HG03097 (cell line): Measurements from ENCODE around the gene ASPSCR1.

Experiments
- ATAC-seq: cut with Tn5 transposase; IDR thresholded peaks from one replicate; pipeline ENCODE4 v1.9.1; 2021; ENCODE audit not compliant: unreplicated experiment, low FRiP score

The ASPSCR1 gene

DNA sequence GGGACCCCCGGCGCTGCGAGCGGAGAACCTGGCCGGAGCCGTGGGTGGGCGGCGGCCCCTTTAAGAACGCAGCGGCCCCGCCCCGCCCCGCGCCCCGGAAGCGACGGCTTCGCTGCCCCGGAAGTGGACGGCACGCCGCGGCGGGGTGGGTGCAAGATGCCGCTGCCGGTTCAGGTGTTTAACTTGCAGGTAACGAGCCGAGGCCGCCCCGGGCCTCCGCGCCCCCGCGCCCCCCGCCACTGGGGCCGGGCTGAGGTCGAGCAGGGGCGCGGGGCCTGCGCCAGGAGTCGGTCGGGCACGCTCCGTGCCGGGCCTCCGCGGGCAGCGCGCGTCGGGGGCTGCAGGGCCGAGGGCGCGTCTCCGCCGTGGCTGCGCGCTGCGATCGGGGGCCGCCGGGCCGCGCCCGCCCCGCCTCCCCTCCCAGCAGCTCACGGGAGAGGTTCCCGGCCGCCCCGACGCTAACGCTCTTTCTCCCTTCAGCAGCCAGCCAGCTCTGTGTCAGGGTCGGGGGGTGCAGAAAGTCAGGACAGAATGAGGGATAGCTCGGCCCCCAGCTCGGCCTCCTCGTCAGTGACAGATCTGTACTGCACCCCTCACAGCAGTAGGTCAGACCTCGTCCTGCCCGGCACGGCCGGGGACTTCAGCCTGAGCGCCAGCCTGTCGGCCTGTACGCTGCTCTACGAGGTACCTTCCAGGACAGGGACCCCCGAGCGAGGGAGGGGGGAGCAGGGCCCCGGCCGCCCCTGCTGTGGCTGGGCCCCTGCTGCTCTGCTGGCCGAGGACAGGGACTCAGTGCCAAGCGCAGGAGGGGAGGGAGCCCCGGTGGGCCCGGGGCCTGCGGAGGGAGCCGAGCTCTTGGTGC, 74.6 kb downstream of the ASPSCR1 start, which contains the start of the genes GPS1 and RFNG:
Gene GPS1, plus strand, starts transcription at position 123 of the 862 bp plus-strand sequence. Its CDS starts 34 bp downstream, at position 157.
Gene RFNG, minus strand, starts transcription at position 36 of the 862 bp plus-strand sequence. CDS start 45 bp downstream, outside the sequence.
- ATAC-seq, result peak; percentile 62

DNA sequence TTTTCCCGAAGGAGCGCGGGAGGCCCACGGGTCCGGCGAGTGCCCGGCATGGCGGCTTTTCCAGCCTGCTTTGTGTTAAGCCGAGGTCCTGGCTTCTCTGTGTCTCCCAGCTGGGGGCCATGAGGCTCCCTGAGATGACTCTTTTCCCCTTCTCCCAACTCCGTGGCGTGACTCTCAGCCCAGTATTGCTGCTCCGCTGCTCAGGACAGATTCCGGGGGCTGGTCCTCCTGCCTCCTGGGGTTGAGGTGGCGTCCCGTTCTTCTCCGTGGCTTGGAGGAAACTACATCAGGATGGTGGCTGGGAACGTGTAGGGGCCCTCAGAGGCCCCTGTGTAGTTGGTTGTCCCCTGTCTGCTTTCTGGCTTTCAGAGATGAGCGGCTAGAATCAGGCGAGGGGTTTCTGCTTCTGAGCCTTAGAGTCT, 75.2 kb downstream of the ASPSCR1 start:
- ATAC-seq, result no peak

DNA sequence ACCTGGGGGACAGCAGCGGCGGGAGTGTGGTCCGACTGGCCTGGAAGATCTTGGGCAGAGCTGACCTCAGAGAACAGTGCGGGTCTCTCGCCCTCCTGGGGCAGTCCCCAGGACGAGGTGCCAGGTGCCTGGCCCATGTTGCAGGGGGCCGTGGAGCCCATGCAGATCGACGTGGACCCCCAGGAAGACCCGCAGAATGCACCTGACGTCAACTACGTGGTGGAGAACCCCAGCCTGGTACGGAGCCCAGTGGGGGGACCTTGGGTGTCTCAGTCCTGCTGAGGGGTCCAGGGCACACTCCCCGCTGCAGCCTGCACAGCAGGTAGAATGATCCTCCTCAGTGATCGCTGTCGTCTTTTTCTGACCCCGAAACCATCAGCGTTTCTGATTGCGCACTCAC, 75.7 kb downstream of the ASPSCR1 start:
- no peak for ATAC-seq

DNA sequence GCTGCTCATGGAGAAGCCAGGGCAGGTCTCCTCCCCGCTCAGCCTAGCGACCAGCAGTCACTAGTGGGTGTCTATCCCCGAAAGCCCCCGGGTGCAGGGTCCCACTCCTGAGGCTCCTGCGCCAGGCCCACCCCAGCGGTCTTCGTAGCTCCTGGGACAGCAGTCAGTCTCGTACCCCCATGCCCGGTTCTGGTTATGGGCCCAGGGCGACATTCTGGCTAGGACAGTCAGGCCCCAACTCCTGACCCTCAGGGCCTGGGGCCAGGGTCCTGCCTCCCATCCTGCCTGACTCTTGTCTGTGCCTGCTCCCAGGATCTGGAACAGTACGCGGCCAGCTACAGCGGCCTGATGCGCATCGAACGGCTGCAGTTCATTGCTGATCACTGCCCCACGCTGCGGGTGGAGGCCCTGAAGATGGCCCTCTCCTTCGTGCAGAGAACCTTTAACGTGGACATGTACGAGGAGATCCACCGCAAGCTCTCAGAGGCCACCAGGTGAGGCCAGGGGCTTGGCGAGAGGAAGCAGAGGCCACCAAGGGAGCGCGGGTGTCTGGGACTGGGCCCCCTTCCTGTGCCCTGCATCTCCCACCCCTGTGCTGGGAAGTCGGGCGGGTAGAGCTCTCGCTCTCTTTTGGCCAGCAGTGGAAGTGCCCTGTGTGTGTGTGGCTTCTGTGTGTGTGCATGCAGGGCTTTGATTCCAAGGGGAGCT, 76.3 kb downstream of the ASPSCR1 start:
- ATAC-seq, result no peak

DNA sequence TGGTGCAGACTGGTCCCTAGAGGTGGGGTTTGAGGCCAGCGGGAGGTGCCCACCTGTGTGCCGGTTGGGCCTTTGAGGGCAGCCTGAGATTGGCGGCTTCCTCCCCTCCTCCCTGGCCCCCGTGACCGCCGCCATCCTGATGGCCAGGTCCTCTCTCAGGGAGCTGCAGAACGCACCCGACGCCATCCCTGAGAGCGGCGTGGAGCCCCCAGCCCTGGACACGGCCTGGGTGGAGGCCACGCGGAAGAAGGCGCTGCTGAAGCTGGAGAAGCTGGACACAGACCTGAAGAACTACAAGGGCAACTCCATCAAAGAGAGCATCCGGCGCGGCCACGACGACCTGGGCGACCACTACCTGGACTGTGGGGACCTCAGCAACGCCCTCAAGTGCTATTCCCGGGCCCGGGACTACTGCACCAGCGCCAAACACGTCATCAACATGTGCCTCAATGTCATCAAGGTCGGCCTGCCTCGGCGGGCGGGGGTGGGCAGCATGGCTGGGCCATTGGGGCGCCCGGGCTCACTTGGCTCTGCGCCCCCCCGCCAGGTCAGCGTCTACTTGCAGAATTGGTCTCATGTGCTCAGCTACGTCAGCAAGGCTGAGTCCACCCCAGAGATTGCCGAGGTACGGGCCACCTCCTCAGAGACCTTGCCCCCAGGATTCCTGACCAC, 77.1 kb downstream of the ASPSCR1 start:
- no peak for ATAC-seq

DNA sequence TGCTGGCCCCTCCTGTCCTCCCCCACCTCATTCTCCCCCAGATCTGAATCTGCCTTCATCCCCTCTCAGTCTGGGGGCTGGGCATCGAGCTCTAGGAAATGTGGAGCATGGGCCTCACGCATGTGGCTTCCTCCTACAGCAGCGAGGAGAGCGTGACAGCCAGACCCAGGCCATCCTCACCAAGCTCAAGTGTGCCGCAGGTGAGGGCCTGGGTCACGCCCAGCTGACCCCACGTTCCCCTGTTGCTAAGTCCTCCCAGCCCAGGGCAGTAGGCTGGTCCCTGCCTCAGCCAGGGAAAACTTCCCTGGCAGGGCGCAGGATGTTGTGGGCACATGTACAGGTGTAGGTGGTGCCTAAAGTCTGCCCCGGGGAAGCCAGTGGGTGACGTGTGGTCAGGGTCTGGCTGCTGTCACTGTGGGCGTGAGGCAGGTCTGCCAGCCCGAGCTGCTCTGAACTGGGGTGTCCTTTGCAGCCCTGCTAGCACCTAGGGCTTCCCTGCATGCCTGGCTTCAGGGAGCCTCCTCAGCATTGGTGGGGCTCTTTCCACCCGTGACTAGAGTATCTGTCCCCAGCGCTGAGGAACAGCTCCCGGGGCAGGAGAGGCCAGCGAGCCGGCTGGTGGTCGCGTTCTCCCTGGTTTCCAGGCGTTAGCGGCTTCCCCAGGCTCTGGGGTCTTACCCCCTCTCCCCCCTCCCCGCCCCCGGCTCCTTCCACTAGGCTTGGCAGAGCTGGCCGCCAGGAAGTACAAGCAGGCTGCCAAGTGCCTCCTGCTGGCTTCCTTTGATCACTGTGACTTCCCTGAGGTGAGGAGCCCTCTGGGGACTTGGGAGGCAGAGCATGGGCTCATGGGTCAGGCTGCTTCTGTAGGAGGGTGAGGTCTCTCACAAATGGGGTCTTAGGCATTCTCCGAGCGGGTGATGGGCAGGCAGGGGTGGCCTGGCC, 77.9 kb downstream of the ASPSCR1 start:
- ATAC-seq, result no peak

DNA sequence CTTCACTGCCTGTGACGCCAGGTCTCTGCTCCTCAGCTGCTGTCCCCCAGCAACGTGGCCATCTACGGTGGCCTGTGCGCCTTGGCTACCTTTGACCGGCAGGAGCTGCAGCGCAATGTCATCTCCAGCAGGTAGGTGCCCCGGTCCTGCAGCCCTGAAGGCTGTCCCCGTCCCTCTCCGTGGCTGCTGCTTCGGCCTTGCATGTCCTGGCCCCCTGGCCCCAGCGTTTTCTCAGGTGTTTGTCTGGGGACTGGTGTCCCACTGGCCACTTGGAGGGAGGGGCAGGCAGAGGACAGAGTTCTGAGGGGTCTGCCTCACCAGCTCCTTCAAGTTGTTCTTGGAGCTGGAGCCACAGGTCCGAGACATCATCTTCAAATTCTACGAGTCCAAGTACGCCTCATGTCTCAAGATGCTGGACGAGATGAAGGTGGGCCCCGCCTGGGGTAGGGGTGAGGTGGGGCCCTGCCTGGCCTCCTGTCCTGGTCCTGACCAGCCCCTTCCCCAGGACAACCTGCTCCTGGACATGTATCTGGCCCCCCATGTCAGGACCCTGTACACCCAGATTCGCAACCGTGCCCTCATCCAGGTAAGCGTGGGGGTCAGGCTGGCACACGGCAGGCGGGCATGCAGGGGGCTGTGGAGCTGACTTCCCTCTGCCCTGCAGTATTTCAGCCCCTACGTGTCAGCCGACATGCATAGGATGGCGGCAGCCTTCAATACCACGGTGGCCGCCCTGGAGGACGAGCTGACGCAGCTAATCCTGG, 78.7 kb downstream of the ASPSCR1 start:
- no peak for ATAC-seq

DNA sequence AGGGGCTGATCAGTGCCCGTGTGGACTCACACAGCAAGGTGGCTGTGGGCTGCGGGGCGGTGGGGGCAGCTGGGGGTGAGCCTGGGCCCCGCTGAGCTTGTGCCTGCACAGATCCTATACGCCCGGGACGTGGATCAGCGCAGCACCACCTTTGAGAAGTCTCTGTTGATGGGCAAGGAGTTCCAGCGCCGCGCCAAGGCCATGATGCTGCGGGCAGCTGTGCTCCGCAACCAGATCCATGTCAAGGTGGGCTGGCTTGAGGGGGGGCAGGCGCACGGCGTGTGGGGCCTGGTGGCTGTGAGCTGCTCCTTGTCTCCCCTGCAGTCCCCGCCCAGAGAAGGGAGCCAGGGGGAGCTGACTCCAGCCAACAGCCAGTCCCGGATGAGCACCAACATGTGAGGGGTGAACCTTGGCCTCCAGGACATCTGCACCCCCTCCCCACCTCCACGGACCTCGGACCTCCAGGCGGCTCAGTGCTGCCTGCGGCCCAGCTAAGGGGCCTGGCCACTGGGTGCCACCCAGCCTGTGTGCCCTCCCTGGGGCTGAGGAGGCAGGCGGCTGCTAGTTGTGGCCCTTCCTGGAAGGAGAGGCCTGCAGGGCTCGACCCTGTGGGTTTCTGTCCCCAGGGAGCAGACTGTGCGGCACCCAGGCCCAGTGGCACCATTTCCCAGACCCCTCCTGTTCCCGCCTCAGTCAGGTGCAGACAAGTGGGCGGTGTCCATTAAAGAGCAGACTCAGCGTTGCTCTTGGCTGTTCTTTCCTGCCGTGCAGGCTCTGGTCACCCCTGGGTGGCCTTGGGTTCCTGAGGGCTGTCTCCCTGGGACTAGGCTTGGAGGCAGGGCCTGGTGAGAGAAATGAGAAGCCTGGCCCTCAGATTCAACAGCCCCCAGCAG, 79.5 kb downstream of the ASPSCR1 start:
- no peak for ATAC-seq

DNA sequence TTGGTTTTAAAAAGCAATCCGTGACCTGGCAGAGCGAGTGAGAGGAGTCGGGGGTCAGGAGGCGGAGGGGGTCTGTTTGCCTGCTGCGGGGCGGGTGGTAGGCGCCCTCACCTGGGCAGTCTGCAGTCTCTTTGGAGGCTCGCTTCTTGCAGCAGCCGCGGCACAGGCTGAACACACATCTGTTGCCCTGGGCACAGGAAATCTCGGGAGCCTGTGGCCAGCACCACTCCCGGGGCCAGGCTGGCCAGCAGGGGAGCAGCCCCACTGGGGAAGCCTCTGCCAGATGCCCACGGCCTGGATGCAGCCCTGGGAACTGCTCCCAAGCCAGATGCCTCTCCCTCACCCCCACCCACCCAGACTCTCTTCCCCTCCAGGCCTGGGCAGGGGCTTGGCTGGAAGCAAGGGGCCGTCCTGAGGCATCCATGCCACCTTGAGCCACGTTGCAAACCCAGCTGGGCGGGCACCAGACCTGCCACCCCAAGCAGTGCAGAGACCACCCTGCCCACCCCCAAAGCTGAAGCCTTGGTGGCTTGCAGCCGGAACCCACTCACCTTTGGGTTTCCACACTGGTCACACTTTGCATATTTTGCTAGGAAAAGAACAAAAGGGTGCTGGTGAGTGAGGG, 80.9 kb downstream of the ASPSCR1 start:
- ATAC-seq, result no peak

DNA sequence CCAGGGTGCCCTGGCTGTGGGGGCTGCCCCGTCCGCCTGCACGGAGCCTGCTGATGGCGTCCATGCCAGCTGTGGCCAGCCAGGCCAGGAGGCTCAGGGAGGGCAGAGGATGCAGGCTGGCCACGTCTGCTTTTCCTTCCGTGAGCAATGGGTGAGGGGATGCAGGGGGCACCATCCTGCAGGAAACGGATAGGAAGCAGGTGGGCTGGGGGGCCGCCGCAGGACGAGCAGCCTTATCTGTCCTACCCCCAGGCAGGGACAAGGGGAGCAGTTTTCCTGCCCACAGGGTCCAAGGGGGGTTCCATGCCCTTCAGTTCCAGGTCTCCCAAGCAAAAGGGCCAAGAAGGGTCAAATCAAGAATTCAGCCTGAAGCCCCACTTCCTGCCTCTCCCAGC, 81.4 kb downstream of the ASPSCR1 start:
- no peak for ATAC-seq

DNA sequence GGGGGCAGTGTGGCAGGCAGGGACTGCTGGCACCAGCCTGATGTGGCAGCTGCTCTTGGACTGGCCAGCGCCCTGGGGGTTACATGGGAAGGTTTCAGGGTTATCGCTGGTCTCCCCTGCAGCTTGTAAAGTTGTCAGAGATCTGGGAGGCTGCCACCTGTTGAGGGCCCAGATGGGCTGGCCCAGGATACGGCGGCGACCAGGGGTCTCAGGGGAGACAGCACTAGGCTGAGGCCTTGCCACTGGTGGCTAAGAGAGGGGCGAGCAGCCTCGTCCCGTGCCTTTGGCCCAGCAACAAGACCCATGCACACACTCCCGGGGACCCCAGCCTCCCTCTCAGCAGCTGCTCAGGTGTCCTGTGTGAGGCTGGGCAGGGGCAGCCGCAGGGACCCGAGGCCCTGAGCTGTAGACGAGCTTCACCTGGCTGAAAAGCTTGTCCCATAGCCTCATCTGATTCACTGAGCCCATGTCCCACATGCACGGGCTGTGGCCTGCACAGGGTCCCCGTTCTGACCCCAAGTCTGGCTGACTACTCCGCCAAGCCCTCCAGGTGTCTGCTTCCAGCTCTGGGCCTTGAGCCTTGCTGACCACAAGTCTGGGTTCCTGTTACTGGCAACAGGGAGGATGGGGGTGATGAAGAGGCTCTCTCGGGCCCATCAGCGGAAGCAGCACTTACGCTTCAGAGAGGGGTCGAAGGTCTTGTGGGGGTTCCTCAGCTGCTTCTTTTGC, 82.0 kb downstream of the ASPSCR1 start:
- no peak for ATAC-seq

DNA sequence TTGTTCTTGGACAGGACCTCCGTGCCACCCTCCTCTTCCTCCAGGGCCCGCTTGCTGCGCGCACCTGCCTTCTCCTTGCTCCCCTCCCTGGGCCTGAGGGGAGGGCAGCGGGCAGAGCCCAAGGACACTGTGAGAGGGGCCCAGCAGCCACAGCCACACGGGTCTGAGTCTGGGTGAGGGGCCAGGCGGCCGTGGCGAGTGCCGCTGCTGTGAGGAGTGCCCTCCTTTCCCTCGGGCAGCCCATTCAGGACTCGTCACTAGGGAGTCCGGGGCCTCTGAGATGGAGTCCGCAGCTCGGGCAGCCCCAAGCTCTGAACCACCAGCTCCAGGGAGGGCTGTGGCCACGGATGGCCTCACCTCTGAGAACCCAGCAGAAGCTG, 82.6 kb downstream of the ASPSCR1 start:
- ATAC-seq, result no peak

DNA sequence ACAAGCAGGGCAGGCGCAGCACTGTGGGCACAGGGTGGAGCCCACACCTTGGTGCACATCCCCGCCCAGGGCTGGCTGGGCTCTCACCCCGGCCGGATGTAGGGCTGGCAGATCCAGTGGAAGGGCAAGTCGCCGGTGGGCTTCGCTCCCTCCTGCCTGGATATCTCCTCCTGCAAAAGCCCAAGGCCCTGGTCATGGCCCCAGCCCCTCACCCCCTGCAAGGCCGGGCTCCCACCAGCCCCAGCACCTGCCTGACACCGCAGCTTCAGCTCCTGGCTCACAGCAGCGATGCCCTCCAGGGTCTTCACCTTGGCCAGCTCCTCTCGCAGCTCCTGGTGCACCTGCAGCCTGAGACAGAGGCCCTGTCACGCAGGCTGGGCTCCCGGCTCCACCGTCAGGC, 83.2 kb downstream of the ASPSCR1 start:
- ATAC-seq, result no peak

DNA sequence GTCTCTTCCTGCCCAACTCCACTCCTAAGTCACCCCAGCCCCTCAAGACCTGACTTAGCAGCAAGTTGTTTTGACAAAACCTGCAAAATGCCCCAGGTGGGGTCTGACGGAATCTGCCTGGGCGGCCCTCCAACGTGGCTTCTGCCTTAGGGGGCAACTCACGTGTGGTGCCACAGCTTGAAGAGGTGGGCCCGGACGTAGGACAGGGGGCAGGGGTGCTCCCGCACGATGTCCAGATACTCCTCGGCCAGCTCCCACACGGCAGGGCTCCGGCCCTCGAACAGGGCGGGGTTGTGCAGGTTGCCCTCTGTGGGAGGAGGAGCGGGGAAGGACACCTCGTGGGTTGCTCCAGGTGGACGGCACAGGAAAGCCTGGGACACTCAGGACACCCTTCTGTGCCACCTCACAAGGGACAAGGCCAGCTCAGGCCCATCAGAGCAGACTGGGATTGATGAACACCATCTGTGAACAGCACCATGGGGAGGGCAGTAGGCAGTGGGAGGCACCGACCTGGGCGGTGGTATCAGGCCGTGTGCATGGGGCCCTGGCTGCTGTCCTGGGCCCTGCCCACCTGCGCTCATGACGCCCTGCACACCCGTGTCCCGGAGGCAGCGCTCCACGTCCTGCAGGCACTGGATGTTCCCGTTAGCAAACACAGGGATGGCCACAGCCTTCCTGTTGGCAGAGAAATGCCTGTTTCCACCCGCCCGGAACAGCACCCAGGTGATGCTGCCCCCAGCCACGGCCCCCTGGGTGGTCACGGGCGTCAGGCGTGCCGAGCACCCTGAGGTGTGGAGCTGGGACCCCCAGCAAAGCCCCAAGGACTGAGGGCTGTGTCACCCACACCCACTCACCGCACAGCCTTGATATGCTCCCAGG, 83.9 kb downstream of the ASPSCR1 start:
- no peak for ATAC-seq

DNA sequence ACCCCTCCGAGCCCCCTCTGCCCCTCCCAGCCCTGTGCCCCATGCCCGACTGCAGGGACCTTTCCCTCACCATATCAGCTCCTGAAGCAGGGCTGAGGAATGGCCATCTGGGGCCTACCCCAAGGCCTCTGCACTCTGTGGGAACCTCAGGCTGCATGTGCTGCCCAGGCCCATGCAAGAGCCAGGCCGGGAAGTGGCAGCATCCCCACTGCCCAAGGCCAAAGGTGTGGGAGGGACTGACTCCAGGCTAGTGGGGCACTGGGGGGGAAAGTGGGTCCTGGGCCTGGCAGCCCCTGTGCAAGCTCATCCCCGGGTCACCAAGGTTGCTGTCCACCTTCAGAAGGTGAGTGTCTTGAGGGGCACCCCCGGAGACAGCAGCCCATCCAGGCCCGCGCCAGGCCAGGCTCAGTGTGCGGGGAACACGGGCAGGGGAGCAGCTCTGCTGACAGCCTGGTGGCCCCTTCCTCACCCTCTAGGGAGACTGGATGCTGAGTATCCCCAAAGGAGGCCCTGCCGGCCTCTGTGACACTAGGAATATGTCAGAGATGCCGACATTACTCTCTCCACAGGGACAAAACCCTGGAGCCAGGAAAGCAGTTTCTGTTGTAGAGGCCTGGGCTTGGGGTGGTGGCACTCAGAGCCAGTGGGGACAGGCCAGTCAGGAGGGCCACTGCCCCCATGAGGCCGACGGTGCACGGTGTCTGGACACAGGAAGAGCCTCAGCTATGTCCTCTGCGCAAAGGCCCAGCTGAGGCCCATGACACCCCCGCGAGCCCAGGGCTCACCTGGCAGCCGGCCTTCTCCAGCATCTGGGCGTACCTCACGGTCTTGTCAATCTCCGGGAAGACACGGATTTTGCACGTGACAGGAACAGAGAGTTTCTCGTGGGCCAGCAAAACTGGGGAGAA, 84.9 kb downstream of the ASPSCR1 start:
- ATAC-seq, result no peak
